PC-3 (cell line): ENCODE measurements around the gene HOXD3. TPM values are rescaled to one million over a fixed set of nuclear protein-coding genes. Genes with fewer than 3 reads are reported as not detected.

ENCODE experiments used
- ATAC-seq: fragments of 200-7000 bp; cut with Tn5 transposase; 2 replicates; pipeline ENCODE4 v1.9.1; 2020; ENCODE audit warnings: mild to moderate bottlenecking, moderate library complexity
- BruUV-seq: library from RNA; stranded (reverse); fragments of 400-500 nt; replicated peaks from 2 replicates; lab custom pipeline; 2021; lab: Mats Ljungman, UMichigan
- CTCF ChIA-PET: fragments of 300-600 bp; sonication (Branson Sonifier 250); formaldehyde crosslinking; loops from one replicate; lab custom pipeline; 2022; ENCODE audit warnings: antibody characterized with exemption; lab: Charles Lee
- POLR2A ChIA-PET: fragments of 300-600 bp; sonication (Branson Sonifier 250); formaldehyde crosslinking; loops from one replicate; lab custom pipeline; 2022; ENCODE audit warnings: antibody characterized with exemption; ENCODE audit not compliant: unreplicated experiment; lab: Charles Lee
- DNase-seq: peaks from one replicate; pipeline ENCODE4 v3.0.0-alpha.2; 2015
- H2AFZ ChIP-seq: fragments of 300-600 bp; sonication (generic); 2 replicates; pipeline ENCODE4 v1.6.0; 2016; ENCODE audit warnings: antibody characterized with exemption, low read length
- H3F3A ChIP-seq: fragments of 300-600 bp; sonication (generic); one replicate; pipeline ENCODE4 v1.6.0; 2017; ENCODE audit warnings: antibody characterized with exemption, low read length, control low read depth, mild to moderate bottlenecking; ENCODE audit not compliant: unreplicated experiment
- H3K27ac ChIP-seq: fragments of 300-600 bp; sonication (generic); 2 replicates; pipeline ENCODE4 v1.5.1; 2016; ENCODE audit warnings: mild to moderate bottlenecking, low read length
- H3K27me3 ChIP-seq: fragments of 300-600 bp; sonication (generic); 2 replicates; pipeline ENCODE4 v1.6.1; 2016; ENCODE audit warnings: low read length, mixed read lengths
- H3K36me3 ChIP-seq: fragments of 300-600 bp; sonication (generic); 2 replicates; pipeline ENCODE4 v1.6.1; 2016; ENCODE audit warnings: low read depth, mixed run types, low read length, mixed read lengths
- H3K4me1 ChIP-seq: fragments of 300-600 bp; sonication (generic); 2 replicates; pipeline ENCODE4 v1.5.1; 2016; ENCODE audit warnings: low read length; ENCODE audit not compliant: insufficient read depth
- H3K4me2 ChIP-seq: fragments of 300-600 bp; sonication (generic); 2 replicates; pipeline ENCODE4 v1.6.0; 2016; ENCODE audit warnings: low read length
- H3K4me3 ChIP-seq: fragments of 300-600 bp; sonication (generic); 2 replicates; pipeline ENCODE4 v1.5.1; 2016; ENCODE audit warnings: mild to moderate bottlenecking, low read length, mixed read lengths
- H3K79me2 ChIP-seq: fragments of 300-600 bp; sonication (generic); 2 replicates; pipeline ENCODE4 v1.6.1; 2017; ENCODE audit warnings: low read length, mixed read lengths
- H3K9ac ChIP-seq: fragments of 300-600 bp; sonication (generic); 2 replicates; pipeline ENCODE4 v1.6.0; 2016; ENCODE audit warnings: mild to moderate bottlenecking, low read length
- H3K9me2 ChIP-seq: fragments of 300-600 bp; sonication (generic); replicated peaks from 2 replicates; pipeline ENCODE4 v1.6.1; 2016; ENCODE audit warnings: mixed run types, low read length, mixed read lengths
- H3K9me3 ChIP-seq: fragments of 300-600 bp; sonication (generic); 2 replicates; pipeline ENCODE4 v1.6.1; 2016; ENCODE audit warnings: low read length, mixed read lengths
- H4K20me1 ChIP-seq: fragments of 300-600 bp; sonication (generic); 2 replicates; pipeline ENCODE4 v1.6.1; 2016; ENCODE audit warnings: low read length, mixed read lengths
- CTCF ChIP-seq: fragments of 300-600 bp; sonication (generic); conservative IDR thresholded peaks from 2 replicates; pipeline ENCODE4 v1.5.1; 2017; ENCODE audit warnings: antibody characterized with exemption, low read depth, mild to moderate bottlenecking, low read length
- EZH2 ChIP-seq: fragments of 300-600 bp; sonication (generic); IDR thresholded peaks from one replicate; pipeline ENCODE4 v1.6.1; 2017; ENCODE audit warnings: antibody characterized with exemption, mild to moderate bottlenecking, low read length; ENCODE audit not compliant: unreplicated experiment
- EZH2phosphoT487 ChIP-seq: fragments of 300-600 bp; sonication (generic); IDR thresholded peaks from 2 replicates; pipeline ENCODE4 v1.6.1; 2018; ENCODE audit warnings: mild to moderate bottlenecking, antibody characterized with exemption, low read length, borderline replicate concordance
- intact Hi-C: fragments of 100-400 bp; cut with micrococcal nuclease; formaldehyde crosslinking; loops from 2 replicates; pipeline ENCODE4 v1.9.0; 2023
- total RNA-seq: library from RNA; depleted of rRNA; stranded (reverse); fragments of >200 nt; gene quantifications from 2 replicates; pipeline ENCODE4 v1.2.3, GENCODE V29; 2014

HOXD3 gene
- total RNA-seq, 1 experiment from 2014 or later = 4.4 TPM

- no peak overlapping the region for H3K4me2 ChIP-seq
- DNase-seq (no peak), ATAC-seq (no peak)
- no peak overlapping the region for H2AFZ ChIP-seq
- no peaks in the 10 kb centered on the region for H3K79me2 ChIP-seq
- H3K4me3 ChIP-seq = no peak overlapping the region
- no peaks in the 10 kb centered on the region for H3K4me1 ChIP-seq
- H3K9me3 ChIP-seq = no peaks in the 10 kb centered on the region
- H4K20me1 ChIP-seq = no peaks in the 10 kb centered on the region
- intact Hi-C loops = no loop called here
- ChIA-PET CTCF (no interaction called here), POLR2A (no interaction called here)
- H3K9me2 ChIP-seq = no peaks in the 10 kb centered on the region
- TF ChIP-seq EZH2 (no peak), CTCF (no peak), EZH2phosphoT487 (no peak)
- no peak overlapping the region for H3K27ac ChIP-seq
- H3F3A ChIP-seq = no peaks in the 10 kb centered on the region
- no peaks in the 10 kb centered on the region for H3K36me3 ChIP-seq
- H3K9ac ChIP-seq = no peak overlapping the region
- H3K27me3 ChIP-seq = no peaks in the 10 kb centered on the region
- BruUV-seq = no TSS peak
Observed at GRCh38 chr2:176166272-176166671, 9.2 kb downstream of the HOXD3 start.

- H3F3A ChIP-seq = no peaks in the 10 kb centered on the region
- no peaks in the 10 kb centered on the region for H3K36me3 ChIP-seq
- H3K9me3 ChIP-seq = no peaks in the 10 kb centered on the region
- H3K4me2 ChIP-seq = no peak overlapping the region
- no peak for DNase-seq
- TF ChIP-seq CTCF (no peak), EZH2phosphoT487 (no peak), EZH2 (no peak)
- H3K4me1 ChIP-seq = no peaks in the 10 kb centered on the region
- H2AFZ ChIP-seq = no peak overlapping the region
- H4K20me1 ChIP-seq = no peaks in the 10 kb centered on the region
- no TSS peak for BruUV-seq
- ATAC-seq = no peak
- no peak overlapping the region for H3K4me3 ChIP-seq
- no peaks in the 10 kb centered on the region for H3K9me2 ChIP-seq
- ChIA-PET CTCF (no interaction called here), POLR2A (no interaction called here)
- H3K79me2 ChIP-seq = no peaks in the 10 kb centered on the region
- intact Hi-C loops = no loop called here
- no peaks in the 10 kb centered on the region for H3K27me3 ChIP-seq
- no peak overlapping the region for H3K9ac ChIP-seq
- H3K27ac ChIP-seq = no peak overlapping the region
Observed at GRCh38 chr2:176167398-176167797, 10.3 kb downstream of the HOXD3 start.

- Histone ChIP-seq H3K79me2 (no peaks in the 10 kb centered on the region), H3K27me3 (no peaks in the 10 kb centered on the region), H3K36me3 (no peaks in the 10 kb centered on the region), H3K4me2 (no peak overlapping the region), H3K4me3 (no peak overlapping the region), H2AFZ (no peak overlapping the region), H3K27ac (no peak overlapping the region), H3K9me3 (no peaks in the 10 kb centered on the region), H3K9ac (no peak overlapping the region), H4K20me1 (no peaks in the 10 kb centered on the region), H3F3A (no peaks in the 10 kb centered on the region), H3K9me2 (no peaks in the 10 kb centered on the region), H3K4me1 (no peaks in the 10 kb centered on the region)
- DNase-seq = no peak
- intact Hi-C loops = no loop called here
- no peak for TF ChIP-seq EZH2phosphoT487
- TF ChIP-seq EZH2 = no peak
- TF ChIP-seq CTCF = no peak
- no TSS peak for BruUV-seq
- ATAC-seq = no peak
- CTCF ChIA-PET = interaction anchor here (0.6 kb wide), 1 partner anchor 384 kb away, joined by 7 read pairs; no protein-coding TSS in a partner anchor
- POLR2A ChIA-PET = no interaction called here
Observed at GRCh38 chr2:176169181-176169580, 12.1 kb downstream of the HOXD3 start.
